Neural cell (in vitro differentiated cells): ENCODE results near the gene PAX3.
A peak's percentile ranks its signal among the peaks of the same experiment; 100 is the strongest.

Source experiments
- EZH2 ChIP-seq: fragments of 200-600, 300-800 bp; shearing (Covaris generic), sonication (generic); IDR thresholded peaks from 2 replicates; pipeline ENCODE4 v1.6.1; 2014; ENCODE audit warnings: antibody characterized with exemption, low read length, borderline replicate concordance, mild to moderate bottlenecking; ENCODE audit not compliant: insufficient read depth, poor library complexity, severe bottlenecking
- MXI1 ChIP-seq: fragments of 450-650 bp; conservative IDR thresholded peaks from 2 replicates; pipeline ENCODE4 v1.6.1; 2014; ENCODE audit warnings: antibody characterized with exemption, mild to moderate bottlenecking; ENCODE audit not compliant: poor library complexity, severe bottlenecking
- RAD21 ChIP-seq: fragments of 450-650 bp; conservative IDR thresholded peaks from 2 replicates; pipeline ENCODE4 v1.6.1; 2014; ENCODE audit warnings: antibody characterized with exemption, mild to moderate bottlenecking, moderate library complexity
- TF ChIP-seq, protein P1 (sequence below): fragments of 450-650 bp; IDR thresholded peaks from 2 replicates; pipeline ENCODE4 v1.5.1; 2014; ENCODE audit warnings: antibody characterized with exemption, mild to moderate bottlenecking, moderate library complexity; ENCODE audit not compliant: poor library complexity, severe bottlenecking

GRCh38 chr2:222320436-222321395 lies 21.9 kb upstream of the PAX3 start:
- TF ChIP-seq, protein P1, sequence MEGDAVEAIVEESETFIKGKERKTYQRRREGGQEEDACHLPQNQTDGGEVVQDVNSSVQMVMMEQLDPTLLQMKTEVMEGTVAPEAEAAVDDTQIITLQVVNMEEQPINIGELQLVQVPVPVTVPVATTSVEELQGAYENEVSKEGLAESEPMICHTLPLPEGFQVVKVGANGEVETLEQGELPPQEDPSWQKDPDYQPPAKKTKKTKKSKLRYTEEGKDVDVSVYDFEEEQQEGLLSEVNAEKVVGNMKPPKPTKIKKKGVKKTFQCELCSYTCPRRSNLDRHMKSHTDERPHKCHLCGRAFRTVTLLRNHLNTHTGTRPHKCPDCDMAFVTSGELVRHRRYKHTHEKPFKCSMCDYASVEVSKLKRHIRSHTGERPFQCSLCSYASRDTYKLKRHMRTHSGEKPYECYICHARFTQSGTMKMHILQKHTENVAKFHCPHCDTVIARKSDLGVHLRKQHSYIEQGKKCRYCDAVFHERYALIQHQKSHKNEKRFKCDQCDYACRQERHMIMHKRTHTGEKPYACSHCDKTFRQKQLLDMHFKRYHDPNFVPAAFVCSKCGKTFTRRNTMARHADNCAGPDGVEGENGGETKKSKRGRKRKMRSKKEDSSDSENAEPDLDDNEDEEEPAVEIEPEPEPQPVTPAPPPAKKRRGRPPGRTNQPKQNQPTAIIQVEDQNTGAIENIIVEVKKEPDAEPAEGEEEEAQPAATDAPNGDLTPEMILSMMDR = no peak
- no peak for TF ChIP-seq MXI1
- peak; percentile 14 for TF ChIP-seq RAD21
- TF ChIP-seq EZH2 = no peak
